HG03442 (cell line): ENCODE results near the gene ERCC4.

Experiments
- ATAC-seq: cut with Tn5 transposase; IDR thresholded peaks from one replicate; pipeline ENCODE4 v1.9.1; 2021; ENCODE audit warnings: mild to moderate bottlenecking, moderate library complexity; ENCODE audit not compliant: unreplicated experiment

Gene ERCC4

DNA sequence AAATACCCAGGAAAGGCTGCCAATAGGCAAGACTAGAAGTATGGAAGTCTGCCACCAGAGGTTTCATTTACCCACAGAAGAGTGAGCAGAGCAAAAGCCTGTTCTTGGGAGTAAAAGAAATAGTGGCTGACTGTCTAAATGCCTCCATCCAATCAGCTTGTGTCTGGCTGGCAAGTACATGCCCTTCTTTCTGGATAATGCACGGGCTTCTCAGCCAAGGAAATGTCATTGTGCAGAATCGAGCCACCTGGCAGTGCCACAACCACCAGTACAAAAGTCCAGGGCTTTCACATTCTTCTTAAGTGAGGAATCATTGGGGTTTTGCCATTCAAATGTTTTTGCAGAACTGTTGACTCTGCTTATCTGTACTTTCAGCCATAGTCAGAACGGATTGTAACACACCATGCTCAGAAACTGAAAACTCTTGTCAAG lies 10.1 kb upstream of the ERCC4 start:
- ATAC-seq: no peak

DNA sequence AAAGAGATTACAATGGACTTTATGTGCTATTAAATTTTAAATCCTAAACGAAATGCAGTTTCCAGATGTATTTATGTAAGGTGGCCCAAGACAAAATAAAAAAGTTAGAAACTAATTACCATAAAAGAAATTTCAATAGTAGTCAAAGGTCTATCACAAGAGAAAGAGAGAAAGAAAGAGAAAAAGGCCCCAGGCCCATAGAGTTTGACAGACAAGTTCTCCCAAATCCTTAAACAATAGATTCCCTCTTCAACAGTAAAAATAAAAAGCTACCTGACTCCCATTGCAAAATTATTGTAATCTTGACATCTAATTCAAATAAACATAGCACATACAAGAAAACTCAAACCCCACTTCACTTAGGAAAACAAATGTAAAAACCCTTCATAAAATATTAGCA lies 8.6 kb upstream of the ERCC4 start:
- ATAC-seq: no peak

DNA sequence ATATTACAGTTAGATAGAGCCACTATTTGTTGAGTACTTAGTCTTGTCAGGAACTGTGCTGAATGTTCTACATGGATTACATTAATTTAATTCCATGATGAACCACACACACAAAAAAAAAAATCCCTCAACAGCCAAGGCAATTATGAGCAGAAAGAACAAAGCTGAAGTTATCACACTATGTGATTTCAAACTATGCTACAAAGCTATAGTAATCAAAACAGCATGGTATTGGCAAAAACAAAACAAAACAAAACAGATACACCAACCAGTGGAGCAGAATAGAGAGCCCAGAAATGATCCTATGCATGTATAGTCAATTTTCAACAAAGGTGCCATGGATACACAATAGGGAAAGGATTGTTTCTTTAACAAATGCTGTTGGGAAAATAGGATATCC lies 8.1 kb upstream of the ERCC4 start:
- no peak for ATAC-seq

DNA sequence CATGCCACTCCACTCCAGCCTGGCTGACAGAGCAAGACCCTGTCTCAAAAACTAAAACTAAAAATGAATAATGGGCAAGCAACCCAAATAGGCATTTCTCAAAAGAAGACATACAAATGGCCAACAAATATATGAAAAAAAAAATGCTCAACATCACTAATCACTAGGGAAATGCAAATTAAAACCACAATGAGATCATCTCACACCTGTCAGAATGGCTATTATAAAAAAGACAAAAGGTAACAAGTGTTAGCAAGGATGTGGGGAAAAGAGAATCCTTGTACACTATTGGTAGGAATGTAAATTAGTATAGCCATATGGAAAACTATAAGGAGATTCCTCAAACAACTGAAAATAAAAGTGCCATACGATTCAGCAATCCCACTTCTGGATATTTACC lies 7.1 kb upstream of the ERCC4 start:
- ATAC-seq: no peak

DNA sequence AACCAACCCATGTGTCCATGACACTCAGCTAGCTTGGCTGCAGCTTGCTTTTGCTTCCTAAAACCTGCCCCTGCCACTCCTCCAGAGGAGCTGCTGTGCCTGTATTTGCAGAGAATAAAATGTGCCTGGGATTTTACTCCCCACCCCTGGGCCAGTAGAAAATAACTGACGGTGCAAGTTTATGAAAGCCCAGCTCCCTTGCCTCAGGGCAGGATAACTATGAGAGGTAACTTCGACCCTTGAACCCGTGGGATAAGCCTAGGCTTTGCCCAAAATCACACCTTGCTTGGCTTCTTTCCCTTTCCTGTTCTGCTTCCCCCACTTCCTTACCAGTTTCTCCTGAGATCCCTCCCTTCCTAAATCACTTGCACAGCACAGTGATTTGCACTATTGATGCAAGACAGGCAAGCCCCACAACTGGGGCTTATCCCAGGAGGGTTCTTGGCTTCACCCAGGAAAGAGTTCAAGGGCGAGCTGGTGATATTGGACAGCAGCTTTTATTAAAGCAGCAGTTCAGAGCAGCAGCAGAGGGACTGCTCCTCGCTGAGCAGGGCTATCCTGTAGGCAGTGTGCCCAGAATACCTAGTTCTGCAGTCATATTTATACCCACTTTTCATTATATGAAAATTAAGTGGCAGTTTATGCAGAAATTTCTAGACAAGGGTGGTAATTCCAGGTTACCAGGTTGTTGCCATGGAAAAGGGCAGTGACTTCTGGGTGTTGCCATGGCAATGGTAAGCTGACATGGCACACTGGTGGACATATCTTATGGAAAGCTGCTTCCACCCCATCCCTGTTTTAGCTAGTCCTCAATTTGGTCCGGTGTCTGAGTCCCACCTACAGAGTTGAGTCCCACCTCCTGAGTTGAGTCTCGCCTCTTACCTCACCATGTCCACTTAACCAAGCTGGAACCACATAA lies 6.3 kb upstream of the ERCC4 start:
- no peak for ATAC-seq

DNA sequence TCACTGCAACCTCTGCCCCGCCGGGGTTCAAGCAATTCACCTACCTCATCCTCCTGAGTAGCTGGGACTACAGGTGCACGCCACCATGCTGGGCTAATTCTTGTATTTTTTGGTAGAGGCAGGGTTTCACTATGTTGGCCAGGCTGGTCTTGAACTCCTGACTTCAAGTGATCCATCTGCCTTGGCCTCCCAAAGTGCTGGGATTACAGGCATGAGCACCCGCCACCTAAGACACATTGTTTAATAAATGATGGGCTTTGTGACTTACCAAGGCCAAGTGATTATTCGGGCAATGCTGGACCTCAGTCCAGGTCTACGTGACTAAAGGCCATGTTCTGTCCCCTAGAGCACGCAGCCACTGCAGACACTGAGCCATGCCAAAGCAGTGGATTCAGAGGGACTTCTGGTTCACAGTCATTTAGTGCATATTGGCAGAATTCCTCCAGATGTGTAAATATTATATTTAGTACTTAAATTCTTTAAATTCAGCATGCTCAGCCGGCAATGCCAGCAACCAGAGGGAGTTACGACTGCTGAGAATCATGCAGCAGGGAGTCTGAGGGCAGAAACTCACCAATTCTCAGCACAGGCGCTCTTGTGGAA lies 4.8 kb upstream of the ERCC4 start:
- no peak for ATAC-seq

DNA sequence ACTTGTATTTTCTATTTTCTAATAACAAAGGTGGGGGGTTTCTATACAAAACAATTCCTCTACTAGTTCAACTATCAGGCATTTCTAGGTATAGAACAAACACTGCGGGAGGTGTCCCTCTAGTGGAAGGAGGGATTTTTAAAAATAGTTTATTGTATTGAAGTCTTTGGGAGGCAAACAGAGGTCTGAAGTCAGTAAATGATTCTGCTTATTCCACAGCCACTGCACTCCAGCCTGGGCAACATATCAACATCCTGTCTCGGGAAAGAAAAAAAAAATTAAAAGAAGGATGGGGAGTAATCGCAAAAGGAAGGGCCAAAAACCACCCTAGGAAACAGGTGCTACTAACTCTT lies 648 bp upstream of the ERCC4 start:
- ATAC-seq: no peak

DNA sequence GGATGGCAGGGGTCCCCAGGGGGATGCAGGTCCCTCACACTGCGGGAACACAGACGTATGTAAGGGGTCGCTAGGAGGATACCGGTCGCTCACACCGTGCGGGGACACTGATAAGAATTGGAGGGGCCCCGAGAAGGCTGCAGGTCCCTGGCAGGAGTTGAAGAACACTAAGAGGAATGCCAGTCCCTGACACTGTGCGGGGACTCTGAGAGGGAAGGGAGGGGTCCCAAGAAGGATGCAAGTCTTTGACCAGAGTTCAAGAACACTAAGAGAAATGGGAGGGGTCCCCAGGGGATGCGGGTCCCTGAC lies 510 bp downstream of the ERCC4 start:
- ATAC-seq: no peak

DNA sequence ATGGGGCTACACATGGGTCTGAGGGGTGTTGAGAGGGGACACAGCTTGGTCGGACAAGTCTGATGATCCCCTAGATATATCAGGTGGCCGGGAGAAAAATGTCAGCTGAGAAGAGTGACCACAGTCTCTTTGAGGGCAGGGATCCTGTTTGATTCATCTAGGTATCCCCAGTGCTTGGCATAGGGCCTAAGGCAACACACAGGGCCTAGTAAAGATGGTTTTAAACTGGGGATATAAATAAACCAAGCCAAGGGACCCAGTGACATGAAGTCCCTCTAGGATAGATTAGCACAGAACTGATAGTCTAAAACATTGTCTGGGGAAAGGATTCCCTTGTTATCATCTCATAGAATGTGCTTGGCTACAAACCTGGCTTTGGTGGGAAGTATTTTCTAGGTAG lies 1.4 kb downstream of the ERCC4 start:
- no peak for ATAC-seq

DNA sequence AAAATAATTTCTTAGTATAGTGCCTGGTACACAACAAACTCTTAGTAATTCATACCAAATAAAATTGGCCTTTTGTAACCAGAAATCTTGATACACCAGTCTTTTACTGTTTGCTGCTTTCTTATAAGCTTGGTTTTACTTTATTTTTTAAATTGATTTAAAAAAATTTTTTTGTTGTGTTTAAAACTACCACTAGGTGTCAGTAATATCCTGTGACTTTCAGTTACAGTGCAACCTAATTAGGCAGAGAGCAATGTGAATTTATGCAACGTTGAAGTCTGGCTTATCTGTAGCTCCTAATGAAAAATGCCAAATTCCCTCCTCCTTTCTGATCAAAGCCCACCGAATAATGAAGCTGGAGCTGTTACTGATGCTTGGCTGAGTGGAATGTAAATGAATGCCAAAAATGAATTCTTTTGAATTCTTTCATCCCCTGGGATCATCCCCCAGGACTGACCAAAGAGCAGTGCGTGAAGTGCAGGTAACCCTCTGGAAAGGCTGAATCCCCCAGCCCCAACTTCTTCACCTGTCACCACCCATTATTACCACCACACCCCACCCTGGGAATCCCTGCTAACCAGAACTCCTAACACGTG lies 3.8 kb downstream of the ERCC4 start:
- no peak for ATAC-seq

DNA sequence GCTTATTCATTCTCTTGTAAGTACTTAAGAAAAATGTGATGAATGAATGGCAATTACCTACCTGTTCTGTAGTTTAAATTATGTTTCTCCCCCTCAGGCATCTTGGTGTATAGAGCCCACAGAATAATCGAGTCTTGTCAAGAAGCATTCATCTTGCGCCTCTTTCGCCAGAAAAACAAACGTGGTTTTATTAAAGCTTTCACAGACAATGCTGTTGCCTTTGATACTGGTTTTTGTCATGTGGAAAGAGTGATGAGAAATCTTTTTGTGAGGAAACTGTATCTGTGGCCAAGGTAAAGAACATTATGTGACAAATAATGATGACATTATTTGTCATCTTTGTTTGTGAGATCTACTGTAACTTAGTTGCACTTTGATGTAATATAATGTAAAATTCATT lies 6.5 kb downstream of the ERCC4 start:
- no peak for ATAC-seq

DNA sequence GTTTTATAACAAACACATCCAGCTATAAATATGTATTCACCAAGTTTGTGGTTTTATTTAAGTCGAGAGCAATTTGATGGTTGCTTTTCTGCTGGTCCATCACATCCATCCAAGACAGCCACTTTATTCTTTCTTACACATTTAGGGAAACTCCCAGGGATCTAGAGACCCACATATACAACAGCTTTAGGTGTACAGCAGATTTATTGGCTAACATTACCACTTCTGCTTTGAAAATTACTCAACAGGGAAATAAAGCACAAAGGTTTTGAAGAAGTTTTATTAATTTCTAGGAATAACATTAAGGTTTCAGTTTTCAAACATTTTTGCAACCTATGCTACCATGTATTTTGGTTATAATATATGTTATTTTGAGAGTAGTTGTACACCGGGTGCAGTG lies 6.9 kb downstream of the ERCC4 start:
- no peak for ATAC-seq

DNA sequence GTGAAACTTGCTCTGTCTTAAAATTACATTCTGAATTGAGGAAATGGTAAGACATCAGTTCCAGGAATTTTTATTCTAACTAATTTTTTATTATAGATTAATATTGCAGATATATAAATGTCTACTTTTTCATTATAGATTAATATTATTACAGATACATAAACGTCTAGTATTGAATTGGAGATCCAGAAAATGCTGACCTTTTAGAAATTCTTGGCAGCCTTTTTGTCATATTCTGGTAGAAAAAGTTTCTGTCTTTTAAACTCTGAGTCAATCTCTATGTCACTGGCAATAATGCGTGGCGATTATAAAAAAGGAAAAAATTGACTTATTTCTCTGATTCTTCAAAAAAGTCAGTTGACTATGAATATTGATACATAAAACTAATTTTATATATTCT lies 8.7 kb downstream of the ERCC4 start:
- ATAC-seq: no peak

DNA sequence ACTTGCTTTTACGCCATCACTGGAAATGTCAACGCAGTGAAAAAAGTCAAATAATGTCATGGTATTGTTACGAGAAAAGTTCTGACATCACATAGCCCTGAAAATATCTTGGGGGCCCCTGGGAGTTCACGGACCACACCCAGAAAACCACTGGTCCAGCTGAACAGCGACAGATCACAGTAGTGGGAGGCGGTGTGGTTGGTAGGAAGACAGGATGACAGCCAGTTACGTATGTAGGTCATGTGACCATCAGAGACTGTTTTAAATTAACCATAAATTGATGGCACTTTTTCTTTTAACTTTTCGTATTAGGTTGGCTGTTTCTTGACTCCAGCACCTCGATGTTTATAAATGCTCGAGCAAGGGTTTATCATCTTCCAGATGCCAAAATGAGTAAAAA lies 11.9 kb downstream of the ERCC4 start:
- ATAC-seq: no peak

DNA sequence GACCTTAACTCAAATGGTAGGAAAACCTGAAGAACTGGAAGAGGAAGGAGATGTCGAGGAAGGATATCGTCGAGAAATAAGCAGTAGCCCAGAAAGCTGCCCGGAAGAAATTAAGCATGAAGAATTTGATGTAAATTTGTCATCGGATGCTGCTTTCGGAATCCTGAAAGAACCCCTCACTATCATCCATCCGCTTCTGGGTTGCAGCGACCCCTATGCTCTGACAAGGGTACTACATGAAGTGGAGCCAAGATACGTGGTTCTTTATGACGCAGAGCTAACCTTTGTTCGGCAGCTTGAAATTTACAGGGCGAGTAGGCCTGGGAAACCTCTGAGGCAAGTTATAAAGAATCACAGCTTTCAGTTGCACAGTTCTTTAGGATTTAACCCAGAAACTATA lies 15.5 kb downstream of the ERCC4 start:
- no peak for ATAC-seq

DNA sequence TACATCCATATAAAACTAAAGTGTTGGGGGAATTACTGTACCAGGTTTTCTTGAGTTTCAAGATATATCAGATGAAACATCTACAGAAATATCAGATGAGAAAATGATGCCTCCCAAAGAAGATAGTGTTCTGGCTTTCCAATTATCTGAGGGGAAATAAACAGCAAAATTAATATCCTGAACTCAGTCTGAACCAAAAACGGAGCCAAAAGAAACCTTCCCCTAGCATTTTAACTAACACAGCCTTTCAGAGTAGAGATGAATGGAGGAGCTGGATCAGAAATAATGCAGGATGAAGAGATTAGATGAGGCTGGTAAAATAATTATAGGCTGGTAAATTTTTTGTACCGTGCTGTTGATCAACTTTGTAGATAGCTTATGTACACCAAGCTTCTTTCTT lies 16.2 kb downstream of the ERCC4 start:
- ATAC-seq: no peak

DNA sequence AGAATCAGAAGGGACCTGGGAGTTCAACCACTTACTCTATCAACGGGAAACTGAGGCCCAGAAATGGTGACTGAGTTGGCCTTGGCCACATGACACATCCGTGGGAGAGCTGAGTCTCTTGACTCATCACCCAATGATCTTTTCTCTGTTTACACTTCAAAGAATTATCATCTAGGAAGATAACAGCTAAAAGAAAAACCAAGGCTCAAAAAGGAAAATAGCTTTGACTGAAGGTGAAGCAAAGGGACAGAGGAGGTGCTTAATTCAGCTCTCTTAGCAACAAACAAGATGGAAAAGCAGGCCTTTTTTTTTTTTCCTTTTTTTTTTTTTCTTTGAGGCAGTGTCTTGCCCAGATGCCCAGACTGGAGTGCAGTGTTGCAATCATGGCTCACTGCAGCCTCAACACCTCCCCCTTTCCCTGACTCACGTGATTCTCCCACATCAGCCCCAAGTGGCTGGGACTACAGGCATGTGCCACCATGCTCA lies 16.7 kb downstream of the ERCC4 start:
- no peak for ATAC-seq

DNA sequence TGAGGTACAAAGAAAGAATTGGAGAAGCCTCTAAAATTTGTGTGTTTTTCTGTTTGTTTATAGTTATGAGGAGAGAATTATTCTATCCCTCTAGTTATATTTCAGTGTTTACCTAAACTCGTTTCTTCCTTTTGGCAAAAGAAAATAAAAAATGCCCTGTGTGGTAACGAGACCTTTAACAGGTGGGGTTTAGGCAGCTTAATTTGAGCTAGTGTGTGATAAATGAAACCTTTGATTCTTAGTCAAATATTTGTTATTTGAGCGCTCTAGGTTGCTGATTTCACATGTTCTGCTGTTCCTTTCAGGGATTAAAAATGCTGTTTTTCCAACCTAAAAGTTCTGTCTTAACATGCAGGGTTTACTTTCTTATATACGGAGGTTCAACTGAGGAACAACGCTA lies 17.5 kb downstream of the ERCC4 start:
- no peak for ATAC-seq

DNA sequence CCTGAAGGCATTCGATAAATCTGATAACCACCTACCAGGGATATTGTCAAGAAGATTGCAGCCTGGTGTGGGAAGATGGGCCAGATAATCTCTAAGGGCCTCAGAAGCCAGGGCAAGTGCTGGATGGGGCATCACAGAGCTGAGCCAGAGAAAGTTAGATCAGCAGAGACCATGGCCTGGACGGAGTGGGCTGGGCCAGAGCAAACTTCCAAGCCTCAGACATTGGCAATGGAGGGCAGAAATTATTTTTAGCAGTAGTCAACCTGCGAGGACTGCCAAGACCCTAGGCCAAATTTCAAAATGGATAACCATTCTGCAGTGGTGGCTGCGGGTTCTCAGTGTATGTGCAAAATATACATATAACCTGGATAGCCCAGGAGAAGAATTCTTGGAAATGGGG lies 18.5 kb downstream of the ERCC4 start:
- ATAC-seq: no peak

DNA sequence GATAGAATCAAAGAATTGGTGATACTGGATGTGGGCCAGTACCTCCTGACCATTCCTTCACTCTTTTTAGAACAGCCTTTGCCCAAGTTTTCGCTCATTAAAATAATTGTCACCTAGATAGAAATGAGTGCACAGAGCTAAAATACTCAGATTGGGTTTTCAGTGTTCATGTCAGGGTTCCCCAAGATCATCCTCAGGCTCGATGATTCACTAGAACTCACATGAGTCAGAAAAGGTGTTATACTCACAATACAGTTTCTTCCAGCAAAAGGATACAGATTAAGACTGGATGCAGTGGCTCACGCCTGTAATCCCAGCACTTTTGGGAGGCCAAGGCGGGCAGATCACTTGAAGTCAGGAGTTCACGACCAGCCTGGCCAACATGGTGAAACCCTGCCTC lies 19.9 kb downstream of the ERCC4 start:
- ATAC-seq: no peak

DNA sequence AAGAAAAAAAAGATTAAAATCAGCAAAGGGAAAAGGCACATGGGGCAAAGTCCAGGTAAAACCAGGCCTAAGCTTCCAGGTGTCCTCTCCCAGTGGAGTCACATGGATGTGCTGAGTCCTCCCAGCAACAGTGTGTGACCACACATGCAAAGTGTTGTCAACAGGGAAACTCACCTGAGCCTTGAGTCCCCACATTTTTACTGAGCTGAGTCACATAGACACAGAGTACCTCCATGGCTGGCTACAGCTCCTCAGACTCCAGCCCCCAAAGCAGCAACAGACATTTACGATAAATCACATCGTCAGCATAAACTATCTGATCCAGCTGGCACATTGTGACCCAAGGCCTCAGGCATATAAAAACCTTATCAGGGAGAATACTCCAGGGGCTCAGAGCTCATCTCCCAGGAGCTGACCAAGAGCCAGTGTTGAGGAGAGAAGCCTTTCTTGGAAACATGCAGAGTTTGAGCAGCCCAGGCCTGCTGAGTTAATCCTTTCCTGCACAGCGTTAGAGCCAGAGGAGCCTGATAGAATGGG lies 20.5 kb downstream of the ERCC4 start:
- no peak for ATAC-seq

DNA sequence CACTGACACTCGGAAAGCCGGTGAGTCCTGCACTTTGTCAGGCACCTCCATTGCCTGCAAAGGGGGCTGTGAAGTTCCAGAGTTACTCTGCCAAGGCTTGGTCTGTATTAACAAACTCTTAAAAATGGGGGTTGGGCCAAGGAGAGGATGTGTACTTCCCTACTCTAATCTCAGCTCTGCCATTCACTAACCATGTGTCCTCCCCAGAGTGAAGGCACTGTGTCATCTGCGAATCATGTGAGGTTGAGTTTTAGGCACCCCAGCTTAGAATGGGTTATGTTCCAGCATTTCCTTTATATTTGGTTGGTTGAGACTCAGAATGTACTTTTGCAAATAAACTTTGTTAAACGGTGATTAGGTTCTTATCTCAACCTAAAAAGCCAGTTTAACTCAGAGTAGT lies 24.9 kb downstream of the ERCC4 start:
- ATAC-seq: no peak
